H1 (cell line): ENCODE measurements around the gene ZP2. TPM values are rescaled to one million over a fixed set of nuclear protein-coding genes. Genes with fewer than 3 reads are reported as not detected.

Experiments used
- CTCF ChIA-PET: fragments of 300-600 bp; sonication (Branson Sonifier 250); formaldehyde crosslinking; loops from one replicate; lab custom pipeline; 2021; ENCODE audit not compliant: partially characterized antibody; lab: Charles Lee
- POLR2A ChIA-PET: fragments of 300-600 bp; sonication (Branson Sonifier 250); formaldehyde crosslinking; loops from one replicate; lab custom pipeline; 2021; ENCODE audit warnings: inconsistent platforms; ENCODE audit not compliant: partially characterized antibody; lab: Charles Lee
- DNase-seq, 2 experiments: peaks; one replicate each; pipeline versions ENCODE4 v3.0.0 to v3.0.0-alpha.2; 2010 to 2022; ENCODE audit warnings: low spot score in 2 of 2, low read depth in 1 of 2, mixed read lengths in 1 of 2
- FAIRE-seq: peaks from 2 replicates; lab custom pipeline; 2011; peaks lifted over from hg19 to GRCh38; lab: Jason Lieb, UNC
- H2AFZ ChIP-seq: 2 replicates; pipeline ENCODE4 v1.8.1; 2012; ENCODE audit warnings: low read length, inconsistent platforms
- H2AK5ac ChIP-seq: 2 replicates; pipeline ENCODE4 v1.6.1; 2013; ENCODE audit warnings: low read depth, low read length
- H2BK120ac ChIP-seq: replicated peaks from 2 replicates; pipeline ENCODE3; 2013; ENCODE audit warnings: low read depth, low read length, inconsistent platforms
- H2BK12ac ChIP-seq: 2 replicates; pipeline ENCODE4 v1.6.1; 2013; ENCODE audit warnings: low read depth, low read length
- H2BK15ac ChIP-seq: 2 replicates; pipeline ENCODE4 v1.6.1; 2013; ENCODE audit warnings: low read length
- H2BK20ac ChIP-seq: 2 replicates; pipeline ENCODE4 v1.6.1; 2013; ENCODE audit warnings: low read length
- H2BK5ac ChIP-seq: 2 replicates; pipeline ENCODE4 v1.6.1; 2013; ENCODE audit warnings: low read depth, low read length
- H3K14ac ChIP-seq: 2 replicates; pipeline ENCODE4 v1.6.1; 2013; ENCODE audit warnings: inconsistent platforms; ENCODE audit not compliant: insufficient read length
- H3K18ac ChIP-seq: 2 replicates; pipeline ENCODE4 v1.6.1; 2013; ENCODE audit warnings: low read length; ENCODE audit errors: extremely low read depth
- H3K23ac ChIP-seq: 2 replicates; pipeline ENCODE4 v1.6.1; 2013; ENCODE audit warnings: inconsistent platforms; ENCODE audit not compliant: insufficient read length
- H3K23me2 ChIP-seq: 2 replicates; pipeline ENCODE4 v1.6.1; 2013; ENCODE audit warnings: low read depth, low read length
- H3K27ac ChIP-seq: 2 replicates; pipeline ENCODE4 v1.6.1; 2011; ENCODE audit warnings: low read depth, low read length, inconsistent platforms
- H3K27me3 ChIP-seq, 4 experiments: replicated peaks in 1 of 4; 1 replicate in 1 of 4; 2 replicates in 3 of 4; pipeline versions ENCODE4 v1.6.1 to v1.8.1; 2011 to 2013; ENCODE audit warnings: low read length in 3 of 4, mild to moderate bottlenecking in 3 of 4, inconsistent platforms in 2 of 4, mixed read lengths in 2 of 4, moderate library complexity in 1 of 4; ENCODE audit not compliant: control insufficient read depth in 3 of 4, insufficient read depth in 3 of 4; ENCODE audit errors: extremely low read depth in 1 of 4
- H3K36me3 ChIP-seq, 4 experiments: 2 replicates each; pipeline versions ENCODE4 v1.6.1 to v1.8.1; 2011 to 2013; ENCODE audit warnings: mild to moderate bottlenecking in 4 of 4, low read length in 3 of 4, moderate library complexity in 2 of 4, control low read depth in 1 of 4, inconsistent platforms in 1 of 4; ENCODE audit not compliant: insufficient read depth in 4 of 4, control insufficient read depth in 2 of 4
- H3K4ac ChIP-seq: replicated peaks from 2 replicates; pipeline ENCODE3; 2013; ENCODE audit warnings: low read length, low read depth, mixed read lengths, inconsistent platforms; ENCODE audit not compliant: insufficient read length
- H3K4me1 ChIP-seq, 4 experiments: replicated peaks in 1 of 4; 1 replicate in 1 of 4; 2 replicates in 3 of 4; pipeline versions ENCODE4 v1.6.1 to v1.8.1; 2011 to 2013; ENCODE audit warnings: low read length in 3 of 4, inconsistent platforms in 2 of 4, mixed read lengths in 1 of 4; ENCODE audit not compliant: insufficient read depth in 4 of 4, control insufficient read depth in 3 of 4
- H3K4me2 ChIP-seq, 2 experiments: 2 replicates each; pipeline versions ENCODE4 v1.6.1 to v1.8.1; 2011 to 2013; ENCODE audit warnings: low read depth in 2 of 2, low read length in 2 of 2, control low read depth in 1 of 2, inconsistent platforms in 1 of 2, mild to moderate bottlenecking in 1 of 2; ENCODE audit not compliant: insufficient read depth in 1 of 2
- H3K4me3 ChIP-seq, 4 experiments: fragments of 200-600, 300-600 bp in 1 of 4; sonication (generic), shearing (Covaris generic), sonication (Bioruptor Twin) in 1 of 4; 2 replicates each; pipeline versions ENCODE4 v1.5.1 to v1.8.1; 2011 to 2016; ENCODE audit warnings: low read length in 4 of 4, low read depth in 3 of 4, control low read depth in 2 of 4, inconsistent platforms in 2 of 4, mild to moderate bottlenecking in 2 of 4, mixed read lengths in 1 of 4, moderate library complexity in 1 of 4; ENCODE audit not compliant: insufficient read depth in 2 of 4; ENCODE audit errors: extremely low read depth in 1 of 4
- H3K56ac ChIP-seq: replicated peaks from 2 replicates; pipeline ENCODE3; 2013; ENCODE audit warnings: low read depth, mild to moderate bottlenecking, mixed read lengths, low read length, inconsistent platforms; ENCODE audit not compliant: insufficient read length
- H3K79me1 ChIP-seq: 2 replicates; pipeline ENCODE4 v1.6.1; 2013; ENCODE audit warnings: low read depth, low read length, control low read depth
- H3K79me2 ChIP-seq, 2 experiments: 2 replicates each; pipeline versions ENCODE4 v1.6.1 to v1.8.1; 2012 to 2013; ENCODE audit warnings: low read length in 2 of 2, mild to moderate bottlenecking in 2 of 2, inconsistent platforms in 1 of 2; ENCODE audit not compliant: insufficient read depth in 2 of 2, control insufficient read depth in 1 of 2
- H3K9ac ChIP-seq, 4 experiments: replicated peaks in 1 of 4; 1 replicate in 1 of 4; 2 replicates in 3 of 4; pipeline versions ENCODE4 v1.6.1 to v1.8.1; 2011 to 2013; ENCODE audit warnings: low read depth in 3 of 4, low read length in 3 of 4, control low read depth in 2 of 4, mild to moderate bottlenecking in 2 of 4, moderate library complexity in 2 of 4, inconsistent platforms in 1 of 4; ENCODE audit errors: extremely low read depth in 1 of 4
- H3K9me3 ChIP-seq, 2 experiments: 2 replicates each; pipeline versions ENCODE4 v1.6.1 to v1.8.1; 2012 to 2013; ENCODE audit warnings: mild to moderate bottlenecking in 2 of 2, moderate library complexity in 2 of 2, control low read depth in 1 of 2, inconsistent platforms in 1 of 2, low read depth in 1 of 2, low read length in 1 of 2, mixed read lengths in 1 of 2; ENCODE audit not compliant: insufficient read depth in 2 of 2
- H4K20me1 ChIP-seq, 2 experiments: replicated peaks in 1 of 2; 2 replicates each; pipeline versions ENCODE3 to v1.8.1; 2011 to 2013; ENCODE audit warnings: inconsistent platforms in 2 of 2, low read length in 2 of 2, mild to moderate bottlenecking in 1 of 2; ENCODE audit not compliant: insufficient read depth in 2 of 2, control insufficient read depth in 1 of 2
- H4K5ac ChIP-seq: 2 replicates; pipeline ENCODE4 v1.6.1; 2013; ENCODE audit warnings: low read length, low read depth, mixed read lengths, inconsistent platforms; ENCODE audit not compliant: insufficient read length
- H4K8ac ChIP-seq: 2 replicates; pipeline ENCODE4 v1.8.0; 2013; ENCODE audit warnings: mild to moderate bottlenecking, moderate library complexity, low read length, inconsistent platforms; ENCODE audit not compliant: insufficient read depth; ENCODE audit errors: extremely low read depth
- H4K91ac ChIP-seq: replicated peaks from 2 replicates; pipeline ENCODE3; 2013; ENCODE audit warnings: low read length, mixed read lengths, inconsistent platforms; ENCODE audit not compliant: insufficient read length
- CTCF ChIP-seq, 3 experiments: IDR thresholded peaks; 1 replicate in 2 of 3; 2 replicates in 1 of 3; pipeline versions ENCODE4 v1.5.1 to v1.6.1; 2011; ENCODE audit warnings: low read length in 3 of 3, mild to moderate bottlenecking in 3 of 3, inconsistent platforms in 2 of 3, low read depth in 1 of 3, moderate library complexity in 1 of 3; ENCODE audit not compliant: insufficient read depth in 1 of 3; ENCODE audit errors: control extremely low read depth in 1 of 3
- GTF2F1 ChIP-seq: IDR thresholded peaks from 2 replicates; pipeline ENCODE4 v1.6.1; 2012; ENCODE audit warnings: low read depth, low read length, improper control_type of control experiment, borderline replicate concordance
- JUN ChIP-seq: IDR thresholded peaks from 2 replicates; pipeline ENCODE4 v1.6.1; 2011; ENCODE audit warnings: low read depth, mild to moderate bottlenecking, improper control_type of control experiment, low read length
- RFX5 ChIP-seq: IDR thresholded peaks from 2 replicates; pipeline ENCODE4 v1.6.1; 2011; ENCODE audit warnings: low read depth, low read length, improper control_type of control experiment, borderline replicate concordance
- RNF2 ChIP-seq: fragments of 200-900, 300-1000 bp; sonication (generic); IDR thresholded peaks from 2 replicates; pipeline ENCODE4 v1.7.1; 2016; ENCODE audit warnings: borderline replicate concordance, low read depth, mild to moderate bottlenecking, antibody characterized with exemption, low read length; ENCODE audit not compliant: poor library complexity, severe bottlenecking; ENCODE audit errors: missing control alignments
- SIN3A ChIP-seq, 2 experiments: IDR thresholded peaks in 1 of 2; conservative IDR thresholded peaks in 1 of 2; 2 replicates each; pipeline ENCODE4 v1.6.1; 2011 to 2012; ENCODE audit warnings: low read length in 2 of 2, improper control_type of control experiment in 1 of 2, low read depth in 1 of 2, mild to moderate bottlenecking in 1 of 2
- SRF ChIP-seq: IDR thresholded peaks from 2 replicates; pipeline ENCODE4 v1.6.1; 2011; ENCODE audit warnings: mild to moderate bottlenecking, low read depth, low read length, moderate library complexity
- TAF7 ChIP-seq: optimal IDR thresholded peaks from 2 replicates; pipeline ENCODE3; 2011; ENCODE audit warnings: low read depth, mild to moderate bottlenecking, inconsistent platforms, low read length, moderate library complexity, borderline replicate concordance
- TCF12 ChIP-seq: IDR thresholded peaks from 2 replicates; pipeline ENCODE4 v1.6.1; 2011; ENCODE audit warnings: low read depth, mild to moderate bottlenecking, low read length
- YY1 ChIP-seq: IDR thresholded peaks from 2 replicates; pipeline ENCODE4 v1.6.1; 2011; ENCODE audit warnings: low read depth, mild to moderate bottlenecking, low read length
- WGBS, 2 experiments: shearing (Covaris generic) in 1 of 2; methylation state at CpG; one replicate each; pipeline versions ENCODE4 v1.1.6 to v1.1.7; 2013 to 2015; ENCODE audit warnings: low lambda C conversion rate in 2 of 2, mixed read lengths in 2 of 2, inconsistent platforms in 1 of 2, low coverage in 1 of 2, missing lambda C conversion rate in 1 of 2; ENCODE audit not compliant: insufficient replicate concordance in 2 of 2, insufficient coverage in 1 of 2, insufficient read length in 1 of 2; ENCODE audit errors: extremely low coverage in 1 of 2, missing lambda C conversion rate in 1 of 2; 5-methylcytosine and 5-hydroxymethylcytosine counted together
- polyA plus RNA-seq, 7 experiments: library from polyadenylated mRNA; depleted of rRNA in 3 of 7; stranded (reverse) in 5 of 7; unstranded in 2 of 7; fragments of >200 nt in 5 of 7; fragments of 200-250 nt in 2 of 7; gene quantifications; 1 replicate in 5 of 7; 2 replicates in 1 of 7; 4 replicates in 1 of 7; pipeline versions ENCODE4 v1.2.1 to v1.2.3, GENCODE V29; 2011 to 2013; ENCODE audit warnings: missing spikeins in 2 of 7, mixed read lengths in 2 of 7
- total RNA-seq: library from RNA; stranded (reverse); fragmentation: NEBNext Ultra II Directional; extraction: Animal tissue kit (Norgen Biotek cat#: 25700); gene quantifications from 2 replicates; pipeline ENCODE4 v1.2.1, GENCODE V29; 2021

ZP2 gene
- total and polyA plus RNA-seq, 2 of the 8 experiments (the other 6 are each of a cell fraction or from before 2014, with no cell fraction given): not detected

GRCh38 chr16:21199607-21200218 lies 11.7 kb downstream of the ZP2 start:
- CTCF ChIA-PET: interaction anchor here (0.7 to 3.7 kb wide), 5 partner anchors 11 to 78 kb away, joined by 3 to 23 read pairs (median 8); partner anchors contain the start of gene CRYM
- Histone ChIP-seq H4K20me1 (peaks cover 0 to 1% of the 10 kb centered on the region in 2 experiments), H3K27me3 (no peaks in the 10 kb centered on the region), H2BK15ac (no peak overlapping the region), H3K23ac (no peak overlapping the region), H3K18ac (no peak overlapping the region), H3K23me2 (no peaks in the 10 kb centered on the region), H3K79me1 (no peaks in the 10 kb centered on the region), H3K4me3 (no peak overlapping the region), H4K5ac (no peak overlapping the region), H3K14ac (no peak overlapping the region), H2AFZ (no peak overlapping the region), H2BK120ac (no peak overlapping the region), H3K4me2 (no peak overlapping the region), H3K56ac (no peak overlapping the region), H2BK20ac (no peak overlapping the region), H3K79me2 (no peaks in the 10 kb centered on the region), H2AK5ac (no peak overlapping the region), H2BK5ac (no peak overlapping the region), H3K36me3 (no peaks in the 10 kb centered on the region), H2BK12ac (no peak overlapping the region), H3K9me3 (no peaks in the 10 kb centered on the region), H3K4ac (no peak overlapping the region), H3K9ac (no peak overlapping the region), H4K8ac (no peak overlapping the region), H4K91ac (no peak overlapping the region), H3K27ac (no peak overlapping the region), H3K4me1 (no peaks in the 10 kb centered on the region)
- no peak for DNase-seq
- WGBS, 2 experiments: 90% methylated on average over 5 of the region's 5 CpGs; no CpG with 5 or more reads in 1 of the 2 experiments
- POLR2A ChIA-PET: no interaction called here
- FAIRE-seq: no peak
- TF ChIP-seq RNF2 (no peak), TAF7 (no peak), RFX5 (no peak), YY1 (no peak), GTF2F1 (no peak), CTCF (IDR thresholded peaks at IDR 0.05; ENCODE audit: control extremely low read depth in 1 of 3, insufficient read depth in 1 of 3, low read depth in 1 of 3, low read length in 3 of 3) (no peak), SRF (no peak), SIN3A (conservative IDR thresholded peaks at IDR 0.05 in 1 of 2, IDR thresholded peaks at IDR 0.05 in 1 of 2; ENCODE audit: low read depth in 1 of 2, low read length in 2 of 2) (no peak), JUN (no peak), TCF12 (no peak)
